IgD-negative memory B cell (primary cell): ENCODE data around the gene LDLRAD4. TPM values are rescaled to one million over a fixed set of nuclear protein-coding genes. Genes with fewer than 3 reads are reported as not detected.
A peak's percentile ranks its signal among the peaks of the same experiment; 100 is the strongest.
"Not testable (repeated sequence)": the region's sequence is repeated elsewhere in the genome, so short reads cannot be mapped to it uniquely, and the experiment has no call there.

Experiments used
- H3K27ac Mint-ChIP-seq, 3 donors: one replicate each; pipeline ENCODE4 v1.8.0; 2020 to 2022; ENCODE audit warnings: mild to moderate bottlenecking in 3 of 3, mixed read lengths in 3 of 3, moderate library complexity in 1 of 3
- H3K27me3 Mint-ChIP-seq: one replicate; pipeline ENCODE4 v1.8.0; 2021; ENCODE audit warnings: mixed read lengths
- H3K36me3 Mint-ChIP-seq: one replicate; pipeline ENCODE4 v1.8.0; 2020; ENCODE audit warnings: mild to moderate bottlenecking, mixed read lengths
- H3K4me1 Mint-ChIP-seq, 3 donors: one replicate each; pipeline ENCODE4 v1.8.0; 2020 to 2022; ENCODE audit warnings: mixed read lengths in 3 of 3, mild to moderate bottlenecking in 1 of 3
- H3K4me3 Mint-ChIP-seq, 4 donors: one replicate each; pipeline ENCODE4 v1.8.0; 2020 to 2022; ENCODE audit warnings: mild to moderate bottlenecking in 4 of 4, mixed read lengths in 4 of 4, moderate library complexity in 3 of 4
- H3K9me3 Mint-ChIP-seq, 3 donors: one replicate each; pipeline ENCODE4 v1.8.0; 2020 to 2021; ENCODE audit warnings: mixed read lengths in 3 of 3, mild to moderate bottlenecking in 1 of 3
- polyA plus RNA-seq: library from polyadenylated mRNA; unstranded; fragments of 300-500 nt; fragmentation: Illumina TruSeq; gene quantifications from one replicate; pipeline ENCODE4 v1.2.3, GENCODE V29; 2021

The LDLRAD4 gene
- polyA plus RNA-seq, 1 donor from 2014 or later, result 5.1 TPM

GRCh38 chr18:13597068-13597467, 378.5 kb downstream of the LDLRAD4 start:
- H3K4me3 Mint-ChIP-seq, result peak overlapping the region in 2 of 4 donors; percentile 6 to 23
- H3K4me1 Mint-ChIP-seq, result peaks cover 6 to 16% (median 13%) of the 10 kb centered on the region in 3 donors
- H3K27me3 Mint-ChIP-seq, result peaks cover 2% of the 10 kb centered on the region
- H3K36me3 Mint-ChIP-seq, result peaks cover 6% of the 10 kb centered on the region
- peak overlapping the region in 1 of 3 donors; percentile 9 for H3K27ac Mint-ChIP-seq
- H3K9me3 Mint-ChIP-seq, result peaks cover 12 to 34% (median 29%) of the 10 kb centered on the region in 3 donors

GRCh38 chr18:13598591-13598990, 380.0 kb downstream of the LDLRAD4 start:
- Mint-ChIP-seq H3K27ac (no peak overlapping the region), H3K4me3 (no peak overlapping the region), H3K36me3 (peaks cover 6% of the 10 kb centered on the region), H3K27me3 (peaks cover 2% of the 10 kb centered on the region), H3K4me1 (peaks cover 6 to 13% (median 11%) of the 10 kb centered on the region in 3 donors), H3K9me3 (peaks cover 12 to 34% (median 29%) of the 10 kb centered on the region in 3 donors)

- peaks cover 12 to 34% (median 29%) of the 10 kb centered on the region in 3 donors for H3K9me3 Mint-ChIP-seq
- peaks cover 6 to 13% (median 11%) of the 10 kb centered on the region in 3 donors for H3K4me1 Mint-ChIP-seq
- peaks cover 2% of the 10 kb centered on the region for H3K27me3 Mint-ChIP-seq
- H3K27ac Mint-ChIP-seq, result no peak overlapping the region
- H3K4me3 Mint-ChIP-seq, result no peak overlapping the region
- peaks cover 6% of the 10 kb centered on the region for H3K36me3 Mint-ChIP-seq
Observed at GRCh38 chr18:13599031-13599430, 380.5 kb downstream of the LDLRAD4 start.

- H3K9me3 Mint-ChIP-seq, result peaks cover 2% of the 10 kb centered on the region in 3 donors
- no peak overlapping the region for H3K4me3 Mint-ChIP-seq
- H3K27me3 Mint-ChIP-seq, result peaks cover 1% of the 10 kb centered on the region
- peaks cover 9 to 20% (median 14%) of the 10 kb centered on the region in 3 donors for H3K4me1 Mint-ChIP-seq
- H3K36me3 Mint-ChIP-seq, result peaks cover 4% of the 10 kb centered on the region
- H3K27ac Mint-ChIP-seq, result no peak overlapping the region
Observed at GRCh38 chr18:13603304-13604019, 384.9 kb downstream of the LDLRAD4 start.

- no peak overlapping the region for H3K4me3 Mint-ChIP-seq
- H3K27me3 Mint-ChIP-seq, result peaks cover 1% of the 10 kb centered on the region
- no peak overlapping the region for H3K27ac Mint-ChIP-seq
- peaks cover 15 to 20% (median 20%) of the 10 kb centered on the region in 3 donors for H3K4me1 Mint-ChIP-seq
- peaks cover 4% of the 10 kb centered on the region for H3K36me3 Mint-ChIP-seq
- no peaks in the 10 kb centered on the region for H3K9me3 Mint-ChIP-seq
Observed at GRCh38 chr18:13604786-13605185, 386.2 kb downstream of the LDLRAD4 start.

GRCh38 chr18:13605477-13605876, 386.9 kb downstream of the LDLRAD4 start:
- Mint-ChIP-seq H3K36me3 (peaks cover 4% of the 10 kb centered on the region), H3K27me3 (peaks cover 1% of the 10 kb centered on the region), H3K9me3 (no peaks in the 10 kb centered on the region), H3K27ac (no peak overlapping the region), H3K4me3 (no peak overlapping the region), H3K4me1 (peaks cover 15 to 20% (median 20%) of the 10 kb centered on the region in 3 donors)

GRCh38 chr18:13605901-13606300, 387.3 kb downstream of the LDLRAD4 start:
- H3K4me1 Mint-ChIP-seq, result peaks cover 16 to 20% (median 20%) of the 10 kb centered on the region in 3 donors
- no peaks in the 10 kb centered on the region for H3K9me3 Mint-ChIP-seq
- H3K27ac Mint-ChIP-seq, result no peak overlapping the region
- peaks cover 1% of the 10 kb centered on the region for H3K27me3 Mint-ChIP-seq
- H3K36me3 Mint-ChIP-seq, result peaks cover 4% of the 10 kb centered on the region
- no peak overlapping the region for H3K4me3 Mint-ChIP-seq

GRCh38 chr18:13606604-13607254, 388.2 kb downstream of the LDLRAD4 start:
- H3K36me3 Mint-ChIP-seq, result no peaks in the 10 kb centered on the region
- peak overlapping the region in 1 of 3 donors; percentile 13 for H3K27ac Mint-ChIP-seq
- H3K4me1 Mint-ChIP-seq, result peaks cover 18 to 23% (median 20%) of the 10 kb centered on the region in 3 donors
- H3K27me3 Mint-ChIP-seq, result peaks cover 3% of the 10 kb centered on the region
- H3K9me3 Mint-ChIP-seq, result no peaks in the 10 kb centered on the region
- H3K4me3 Mint-ChIP-seq, result peak overlapping the region in 1 of 4 donors; percentile 17

- not testable (repeated sequence) for H3K9me3 Mint-ChIP-seq, H3K36me3 Mint-ChIP-seq, H3K27me3 Mint-ChIP-seq
- Mint-ChIP-seq H3K27ac (peak overlapping the region; percentile 31 to 86 (median 59)), H3K4me1 (peaks cover 28 to 35% (median 31%) of the 10 kb centered on the region in 3 donors), H3K4me3 (peak overlapping the region in 3 of 4 donors; percentile 31 to 66 (median 56))
Observed at GRCh38 chr18:13608024-13608562, 389.5 kb downstream of the LDLRAD4 start.

GRCh38 chr18:13608791-13609532, 390.4 kb downstream of the LDLRAD4 start:
- Mint-ChIP-seq H3K9me3 (no peaks in the 10 kb centered on the region), H3K4me1 (peaks cover 36 to 43% (median 39%) of the 10 kb centered on the region in 3 donors), H3K27me3 (peaks cover 6% of the 10 kb centered on the region), H3K27ac (peak overlapping the region; percentile 53 to 97 (median 86)), H3K36me3 (no peaks in the 10 kb centered on the region), H3K4me3 (peak overlapping the region; percentile 38 to 87 (median 52))

- Mint-ChIP-seq H3K4me3 (peak overlapping the region; percentile 81 to 93 (median 89)), H3K27me3 (peaks cover 8% of the 10 kb centered on the region), H3K4me1 (peaks cover 52 to 59% (median 53%) of the 10 kb centered on the region in 3 donors), H3K9me3 (no peaks in the 10 kb centered on the region), H3K36me3 (no peaks in the 10 kb centered on the region), H3K27ac (peak overlapping the region; percentile 95 to 99 (median 96))
Observed at GRCh38 chr18:13610555-13611141, 392.1 kb downstream of the LDLRAD4 start.

- Mint-ChIP-seq H3K27me3 (peaks cover 8% of the 10 kb centered on the region), H3K9me3 (no peaks in the 10 kb centered on the region), H3K4me3 (peak overlapping the region; percentile 81 to 93 (median 89)), H3K27ac (peak overlapping the region; percentile 95 to 99 (median 96)), H3K4me1 (peaks cover 56 to 64% (median 57%) of the 10 kb centered on the region in 3 donors), H3K36me3 (no peaks in the 10 kb centered on the region)
Observed at GRCh38 chr18:13611142-13611600, 392.6 kb downstream of the LDLRAD4 start.

- Mint-ChIP-seq H3K27me3 (peaks cover 8% of the 10 kb centered on the region), H3K4me1 (peaks cover 56 to 68% (median 58%) of the 10 kb centered on the region in 3 donors), H3K9me3 (no peaks in the 10 kb centered on the region), H3K36me3 (no peaks in the 10 kb centered on the region), H3K4me3 (peak overlapping the region; percentile 81 to 93 (median 89)), H3K27ac (peak overlapping the region; percentile 95 to 99 (median 96))
Observed at GRCh38 chr18:13611601-13612195, 393.1 kb downstream of the LDLRAD4 start.
